H9 (cell line): ENCODE data around the gene NFASC. TPM values are rescaled to one million over a fixed set of nuclear protein-coding genes. Genes with fewer than 3 reads are reported as not detected.

Source experiments
- DNase-seq: peaks from one replicate; pipeline ENCODE4 v3.0.0-alpha.2; 2017
- H2AFZ ChIP-seq: one replicate; pipeline ENCODE4 v1.6.1; 2013; ENCODE audit warnings: mild to moderate bottlenecking, low read length, control low read depth, moderate library complexity
- H2AK5ac ChIP-seq: 2 replicates; pipeline ENCODE4 v1.6.1; 2013; ENCODE audit warnings: low read length, control low read depth, mixed read lengths; ENCODE audit not compliant: insufficient read length
- H2BK120ac ChIP-seq: one replicate; pipeline ENCODE4 v1.6.1; 2013; ENCODE audit warnings: low read depth, mild to moderate bottlenecking, low read length, control low read depth, inconsistent platforms; ENCODE audit not compliant: poor library complexity, severe bottlenecking
- H2BK12ac ChIP-seq: 2 replicates; pipeline ENCODE4 v1.6.1; 2013; ENCODE audit warnings: low read length, control low read depth, mixed read lengths, low read depth; ENCODE audit not compliant: insufficient read length
- H2BK15ac ChIP-seq: 2 replicates; pipeline ENCODE4 v1.6.1; 2013; ENCODE audit warnings: low read depth, low read length, control low read depth
- H2BK20ac ChIP-seq: one replicate; pipeline ENCODE4 v1.6.1; 2013; ENCODE audit warnings: low read depth, mild to moderate bottlenecking, low read length, control low read depth, inconsistent platforms; ENCODE audit not compliant: poor library complexity, severe bottlenecking
- H2BK5ac ChIP-seq: 2 replicates; pipeline ENCODE4 v1.6.1; 2013; ENCODE audit warnings: low read length, control low read depth, mixed read lengths; ENCODE audit not compliant: insufficient read length
- H3K14ac ChIP-seq: 2 replicates; pipeline ENCODE4 v1.6.1; 2013; ENCODE audit warnings: low read length, control low read depth; ENCODE audit not compliant: insufficient read depth
- H3K18ac ChIP-seq: 2 replicates; pipeline ENCODE4 v1.6.1; 2013; ENCODE audit warnings: low read depth, mild to moderate bottlenecking, mixed read lengths, low read length, control low read depth; ENCODE audit not compliant: insufficient read length
- H3K23ac ChIP-seq: 2 replicates; pipeline ENCODE4 v1.6.1; 2013; ENCODE audit warnings: low read length, control low read depth, mixed read lengths, low read depth; ENCODE audit not compliant: insufficient read length
- H3K23me2 ChIP-seq: 2 replicates; pipeline ENCODE4 v1.6.1; 2013; ENCODE audit warnings: low read depth, mild to moderate bottlenecking, mixed read lengths, low read length, control low read depth; ENCODE audit not compliant: insufficient read length, poor library complexity, severe bottlenecking
- H3K27ac ChIP-seq: 2 replicates; pipeline ENCODE4 v1.5.1; 2013; ENCODE audit warnings: low read length, control low read depth, mixed read lengths, low read depth; ENCODE audit not compliant: insufficient read length
- H3K27me3 ChIP-seq: 2 replicates; pipeline ENCODE4 v1.6.1; 2013; ENCODE audit warnings: low read length, control low read depth, inconsistent platforms; ENCODE audit not compliant: insufficient read depth
- H3K4ac ChIP-seq: 2 replicates; pipeline ENCODE4 v1.6.1; 2013; ENCODE audit warnings: low read depth, mild to moderate bottlenecking, control low read depth, inconsistent platforms, low read length, moderate library complexity
- H3K4me1 ChIP-seq: 2 replicates; pipeline ENCODE4 v1.6.1; 2013; ENCODE audit warnings: low read length, control low read depth, inconsistent platforms; ENCODE audit not compliant: insufficient read depth
- H3K4me2 ChIP-seq: 2 replicates; pipeline ENCODE4 v1.6.1; 2013; ENCODE audit warnings: low read length, control low read depth, mixed read lengths; ENCODE audit not compliant: insufficient read length, insufficient read depth
- H3K56ac ChIP-seq: 2 replicates; pipeline ENCODE4 v1.6.1; 2013; ENCODE audit warnings: low read depth, mild to moderate bottlenecking, mixed read lengths, low read length, control low read depth; ENCODE audit not compliant: insufficient read length
- H3K79me1 ChIP-seq: 2 replicates; pipeline ENCODE4 v1.6.1; 2013; ENCODE audit warnings: low read depth, mild to moderate bottlenecking, moderate library complexity, low read length, control low read depth, inconsistent platforms; ENCODE audit not compliant: insufficient read depth, poor library complexity, severe bottlenecking
- H3K79me2 ChIP-seq: 2 replicates; pipeline ENCODE4 v1.6.1; 2013; ENCODE audit warnings: low read length, control low read depth, inconsistent platforms; ENCODE audit not compliant: insufficient read depth
- H3K9ac ChIP-seq: 2 replicates; pipeline ENCODE4 v1.6.1; 2013; ENCODE audit warnings: low read length, control low read depth, mixed read lengths; ENCODE audit not compliant: insufficient read length; ENCODE audit errors: extremely low read depth
- H3K9me3 ChIP-seq: one replicate; pipeline ENCODE4 v1.6.1; 2013; ENCODE audit warnings: low read depth, low read length, inconsistent platforms; ENCODE audit not compliant: control insufficient read depth
- H3T11ph ChIP-seq: one replicate; pipeline ENCODE4 v1.6.1; 2013; ENCODE audit warnings: mild to moderate bottlenecking, low read length, control low read depth, inconsistent platforms
- H4K20me1 ChIP-seq: one replicate; pipeline ENCODE4 v1.6.1; 2013; ENCODE audit not compliant: control insufficient read depth, insufficient read length, insufficient read depth
- H4K5ac ChIP-seq: 2 replicates; pipeline ENCODE4 v1.6.1; 2013; ENCODE audit warnings: low read depth, mild to moderate bottlenecking, mixed read lengths, low read length, control low read depth; ENCODE audit not compliant: insufficient read length
- H4K8ac ChIP-seq: replicated peaks from 2 replicates; pipeline ENCODE4 v1.6.1; 2013; ENCODE audit warnings: low read length, control low read depth, mixed read lengths, low read depth; ENCODE audit not compliant: insufficient read length
- H4K91ac ChIP-seq: 2 replicates; pipeline ENCODE4 v1.6.1; 2013; ENCODE audit warnings: low read depth, mild to moderate bottlenecking, moderate library complexity, mixed read lengths, low read length, control low read depth; ENCODE audit not compliant: insufficient read length
- H3K27ac Mint-ChIP-seq, 3 experiments: 2 replicates in 2 of 3; 3 replicates in 1 of 3; pipeline ENCODE4 v1.8.0; 2020 to 2021; ENCODE audit warnings: mixed read lengths in 3 of 3, mild to moderate bottlenecking in 1 of 3, moderate library complexity in 1 of 3
- H3K27me3 Mint-ChIP-seq: 2 replicates; pipeline ENCODE4 v1.8.0; 2021; ENCODE audit warnings: low read depth, mild to moderate bottlenecking, moderate library complexity, mixed read lengths
- H3K36me3 Mint-ChIP-seq, 3 experiments: 2 replicates in 2 of 3; 3 replicates in 1 of 3; pipeline ENCODE4 v1.8.0; 2020 to 2021; ENCODE audit warnings: low read depth in 3 of 3, mixed read lengths in 3 of 3; ENCODE audit not compliant: insufficient read depth in 1 of 3
- H3K4me1 Mint-ChIP-seq, 2 experiments: 2 replicates each; pipeline ENCODE4 v1.8.0; 2020; ENCODE audit warnings: mixed read lengths in 2 of 2
- H3K4me3 Mint-ChIP-seq, 2 experiments: 2 replicates in 1 of 2; 3 replicates in 1 of 2; pipeline ENCODE4 v1.8.0; 2020 to 2021; ENCODE audit warnings: mild to moderate bottlenecking in 2 of 2, mixed read lengths in 2 of 2, moderate library complexity in 1 of 2
- H3K9me3 Mint-ChIP-seq, 2 experiments: 2 replicates in 1 of 2; 3 replicates in 1 of 2; pipeline ENCODE4 v1.8.0; 2020; ENCODE audit warnings: mild to moderate bottlenecking in 2 of 2, mixed read lengths in 2 of 2, moderate library complexity in 1 of 2
- CTCF ChIP-seq: fragments of 200-600 bp; sonication (generic); conservative IDR thresholded peaks from 3 replicates; pipeline ENCODE4 v1.8.0; 2021; ENCODE audit warnings: antibody characterized with exemption, mild to moderate bottlenecking
- WGBS: extraction: QIAGEN DNeasy Blood & Tissue Kit; methylation state at CpG from one replicate; pipeline ENCODE4 v1.1.7; 2013; ENCODE audit warnings: missing lambda C conversion rate, low lambda C conversion rate, mixed read lengths; ENCODE audit not compliant: insufficient read length; ENCODE audit errors: extremely low coverage; 5-methylcytosine and 5-hydroxymethylcytosine counted together
- total RNA-seq: library from RNA; stranded (reverse); gene quantifications from 2 replicates; pipeline ENCODE4 v1.2.1, GENCODE V29; 2021

The NFASC gene
- total RNA-seq, 1 experiment from 2014 or later = 5.0 TPM

- H3K4me3 Mint-ChIP-seq = no peak overlapping the region
- Histone ChIP-seq H3K27me3 (no peaks in the 10 kb centered on the region), H4K8ac (no peak overlapping the region)
Measured at GRCh38 chr1:205071801-205072200, 201.1 kb downstream of the NFASC start.

More at GRCh38 chr1:205071801-205072200, 201.1 kb downstream of the NFASC start:
- Mint-ChIP-seq H3K27me3 (no peaks in the 10 kb centered on the region; the same call in 1 of the 2 replicates), H3K27ac (0 out of 7 replicates have a peak overlapping the region, but pooled peaks of 1 of the 3 experiments have one; percentile 35), H3K9me3 (no peaks in the 10 kb centered on the region), H3K36me3 (no peaks in the 10 kb centered on the region), H3K4me1 (no peaks in the 10 kb centered on the region; a peak in 2 of 4 replicates)
- Histone ChIP-seq H2AFZ (no peak overlapping the region), H4K91ac (no peak overlapping the region), H3K9me3 (no peaks in the 10 kb centered on the region), H4K5ac (no peak overlapping the region), H3K56ac (no peak overlapping the region), H3K23me2 (peaks cover 2% of the 10 kb centered on the region), H3K79me1 (no peaks in the 10 kb centered on the region), H2AK5ac (no peak overlapping the region), H3K23ac (no peak overlapping the region), H2BK5ac (no peak overlapping the region), H4K20me1 (no peaks in the 10 kb centered on the region), H2BK20ac (no peak overlapping the region), H3K4ac (no peak overlapping the region), H3K18ac (no peak overlapping the region), H2BK120ac (no peak overlapping the region), H3K79me2 (no peaks in the 10 kb centered on the region), H3K27ac (no peak overlapping the region), H2BK15ac (no peak overlapping the region), H3K4me1 (no peaks in the 10 kb centered on the region), H3K14ac (no peak overlapping the region), H3T11ph (no peak overlapping the region), H3K4me2 (no peak overlapping the region), H3K9ac (no peak overlapping the region), H2BK12ac (no peak overlapping the region)
- TF ChIP-seq CTCF = no peak
- DNase-seq = no peak
- WGBS = no CpG with 5 or more reads among the region's 12 CpGs
